Ovary (tissue), 3 donors: ENCODE results near the gene RPL21.

Experiments
- POLR2A ChIP-seq: fragments of 450-650 bp; IDR thresholded peaks from one replicate; pipeline ENCODE4 v1.6.1; 2017; ENCODE audit warnings: antibody characterized with exemption, mild to moderate bottlenecking, moderate library complexity
- TF ChIP-seq, protein P1 (sequence below), 3 donors: fragments of 450-650 bp in 2 of 3; fragments of 200-600 bp in 1 of 3; IDR thresholded peaks; one replicate each; pipeline versions ENCODE4 v1.5.1 to v1.8.0; 2016 to 2022; ENCODE audit warnings: antibody characterized with exemption in 3 of 3, mild to moderate bottlenecking in 1 of 3
- donor health status: DM: no; HTN: no; CAD: no.

- TF ChIP-seq, protein P1, sequence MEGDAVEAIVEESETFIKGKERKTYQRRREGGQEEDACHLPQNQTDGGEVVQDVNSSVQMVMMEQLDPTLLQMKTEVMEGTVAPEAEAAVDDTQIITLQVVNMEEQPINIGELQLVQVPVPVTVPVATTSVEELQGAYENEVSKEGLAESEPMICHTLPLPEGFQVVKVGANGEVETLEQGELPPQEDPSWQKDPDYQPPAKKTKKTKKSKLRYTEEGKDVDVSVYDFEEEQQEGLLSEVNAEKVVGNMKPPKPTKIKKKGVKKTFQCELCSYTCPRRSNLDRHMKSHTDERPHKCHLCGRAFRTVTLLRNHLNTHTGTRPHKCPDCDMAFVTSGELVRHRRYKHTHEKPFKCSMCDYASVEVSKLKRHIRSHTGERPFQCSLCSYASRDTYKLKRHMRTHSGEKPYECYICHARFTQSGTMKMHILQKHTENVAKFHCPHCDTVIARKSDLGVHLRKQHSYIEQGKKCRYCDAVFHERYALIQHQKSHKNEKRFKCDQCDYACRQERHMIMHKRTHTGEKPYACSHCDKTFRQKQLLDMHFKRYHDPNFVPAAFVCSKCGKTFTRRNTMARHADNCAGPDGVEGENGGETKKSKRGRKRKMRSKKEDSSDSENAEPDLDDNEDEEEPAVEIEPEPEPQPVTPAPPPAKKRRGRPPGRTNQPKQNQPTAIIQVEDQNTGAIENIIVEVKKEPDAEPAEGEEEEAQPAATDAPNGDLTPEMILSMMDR (IDR thresholded peaks at IDR 0.05) = no peak
- TF ChIP-seq POLR2A = no peak
Observed at GRCh38 chr13:27250833-27251165, 559 bp upstream of the RPL21 start.
